GM21619 (cell line): ENCODE results near the gene ARL5C.

Experiments used
- ATAC-seq: cut with Tn5 transposase; IDR thresholded peaks from one replicate; pipeline ENCODE4 v1.9.1; 2021; ENCODE audit not compliant: unreplicated experiment

The ARL5C gene

GRCh38 chr17:39194985-39195524 is 29.1 kb upstream of the ARL5C start:
- no peak for ATAC-seq

DNA sequence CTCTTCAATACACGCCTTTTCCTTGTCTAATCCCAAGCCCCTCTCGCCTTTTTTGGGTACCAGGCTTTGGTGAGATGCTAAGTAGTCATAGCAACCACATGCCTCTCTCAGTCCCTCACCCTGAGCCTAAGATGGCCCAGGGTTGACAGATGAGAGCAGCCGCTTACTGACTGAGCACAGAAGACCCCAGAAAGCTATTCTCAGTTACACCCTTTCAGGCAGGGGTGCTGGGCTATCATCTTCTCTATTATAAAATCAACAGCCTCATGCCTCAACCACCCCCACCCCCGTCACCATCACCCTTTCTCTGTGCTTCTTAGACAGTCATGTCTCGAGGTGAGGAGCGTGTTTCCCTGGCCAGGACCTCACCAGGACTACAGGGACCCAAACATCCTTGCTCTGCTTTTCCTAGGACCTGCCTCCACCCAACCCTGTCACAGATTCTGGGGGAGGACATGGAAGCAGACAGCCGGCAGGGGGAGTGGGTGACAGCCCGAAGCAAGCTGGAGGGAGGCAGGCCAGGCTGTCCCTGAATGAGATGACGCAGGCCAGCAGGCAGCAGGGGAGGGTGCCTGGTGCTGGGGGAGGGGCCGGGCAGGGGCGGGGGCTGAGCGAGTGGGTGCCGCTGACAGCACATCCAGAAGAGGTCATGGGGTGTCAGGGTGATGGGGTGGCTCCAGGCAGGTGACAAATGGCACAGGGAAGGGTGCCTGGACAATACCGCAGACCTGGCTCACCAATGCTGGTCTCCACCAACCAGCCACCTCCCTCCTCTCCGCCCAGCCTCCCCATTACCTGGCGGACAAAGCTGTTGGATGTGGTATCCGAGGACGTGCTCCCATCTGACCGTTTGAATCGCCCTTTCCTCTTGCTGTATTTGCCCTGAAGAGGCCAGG is 28.4 kb upstream of the ARL5C start:
- ATAC-seq = no peak

DNA sequence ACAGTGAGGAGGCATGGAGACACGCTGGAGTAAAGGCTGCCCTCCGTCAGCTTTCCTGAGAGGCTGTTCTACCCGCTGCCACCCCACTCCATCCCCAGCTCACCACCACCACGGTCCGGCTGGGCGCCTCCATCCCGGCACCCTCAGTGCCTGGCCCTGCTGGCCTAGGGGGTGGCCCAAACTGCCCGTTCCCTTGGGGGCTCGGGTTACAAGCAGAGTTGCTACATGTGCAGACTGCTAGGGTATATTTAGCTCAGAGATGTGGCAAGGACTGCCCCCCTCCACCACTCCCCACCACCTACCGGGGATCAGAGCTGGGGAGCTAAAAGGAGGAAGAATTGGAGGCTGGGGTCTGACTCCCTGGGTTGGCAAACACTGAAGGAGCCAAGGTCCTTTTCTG is 27.4 kb upstream of the ARL5C start:
- ATAC-seq = no peak

GRCh38 chr17:39192901-39193300 is 26.9 kb upstream of the ARL5C start:
- no peak for ATAC-seq

GRCh38 chr17:39191750-39192510 is 26.0 kb upstream of the ARL5C start:
- ATAC-seq = no peak

DNA sequence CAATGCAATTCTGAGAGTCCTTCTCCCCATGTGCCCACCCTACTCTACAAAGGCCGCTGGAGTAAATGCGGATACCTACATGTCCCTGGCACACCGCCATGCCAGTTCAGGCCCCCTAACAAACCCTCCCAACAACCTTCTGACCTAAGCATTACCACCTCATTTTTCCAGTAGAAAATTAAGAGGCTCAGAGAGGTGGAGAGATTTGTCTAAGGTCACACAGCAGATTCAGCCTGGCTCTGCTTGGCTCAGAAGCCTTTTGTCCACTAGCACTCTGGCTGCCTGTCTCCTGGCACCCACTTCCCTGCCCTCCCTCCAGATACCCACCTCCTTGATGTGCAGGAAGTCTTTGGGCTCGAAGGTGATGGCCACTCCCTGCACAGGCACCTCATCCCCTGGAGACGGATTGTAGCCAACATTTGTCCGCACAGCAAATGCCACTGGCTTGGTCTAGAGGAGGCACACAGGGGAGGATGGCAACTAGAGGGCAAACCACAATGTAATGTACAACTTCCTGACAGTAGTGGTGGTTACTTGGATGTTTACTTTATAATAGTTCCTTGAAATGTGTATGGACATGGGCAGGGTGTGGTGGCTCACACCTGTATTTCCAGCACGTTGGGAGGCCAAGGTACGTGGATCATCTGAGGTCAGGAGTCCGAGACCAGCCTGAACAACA is 21.3 kb upstream of the ARL5C start:
- no peak for ATAC-seq

- ATAC-seq = no peak
Observed at GRCh38 chr17:39186481-39187002, 20.6 kb upstream of the ARL5C start.

DNA sequence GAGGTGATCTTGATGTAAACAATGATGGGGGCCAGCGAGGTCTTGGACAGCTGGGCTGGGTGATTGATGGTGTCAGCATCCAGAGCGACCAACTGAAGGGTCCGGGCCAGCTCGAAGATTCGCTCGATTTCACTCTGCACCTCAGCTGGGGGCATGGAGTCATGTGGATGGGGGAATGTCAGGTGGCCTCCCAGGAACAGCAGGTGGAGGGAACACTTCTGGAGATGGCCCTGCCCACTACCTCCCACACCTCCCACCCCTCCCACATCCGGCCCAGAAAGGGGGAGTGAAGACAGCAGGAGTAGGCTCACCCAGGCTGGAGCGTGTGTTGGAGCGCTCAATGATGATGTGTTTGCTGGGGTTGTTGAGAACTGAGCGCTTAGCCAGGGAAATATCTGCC is 17.8 kb upstream of the ARL5C start:
- no peak for ATAC-seq

DNA sequence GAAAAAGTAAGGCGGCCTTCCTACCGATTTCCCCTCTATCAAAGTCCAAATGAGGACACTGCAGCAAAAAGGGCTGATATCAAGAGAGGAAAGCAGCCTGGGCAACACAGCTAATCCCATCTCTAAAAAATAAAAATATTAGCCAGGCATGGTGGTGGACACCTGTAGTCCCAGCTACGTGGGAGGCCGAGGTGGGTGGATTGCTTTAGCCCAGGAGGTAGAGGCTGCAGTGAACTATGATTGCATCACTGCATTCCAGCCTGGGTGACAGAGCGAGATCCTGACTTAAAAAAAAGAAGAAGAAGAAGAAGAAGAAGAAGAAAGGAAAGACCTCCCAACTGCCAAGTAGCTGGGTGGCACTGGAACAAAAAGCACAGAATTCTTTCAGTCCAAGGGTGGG is 17.1 kb upstream of the ARL5C start:
- no peak for ATAC-seq

DNA sequence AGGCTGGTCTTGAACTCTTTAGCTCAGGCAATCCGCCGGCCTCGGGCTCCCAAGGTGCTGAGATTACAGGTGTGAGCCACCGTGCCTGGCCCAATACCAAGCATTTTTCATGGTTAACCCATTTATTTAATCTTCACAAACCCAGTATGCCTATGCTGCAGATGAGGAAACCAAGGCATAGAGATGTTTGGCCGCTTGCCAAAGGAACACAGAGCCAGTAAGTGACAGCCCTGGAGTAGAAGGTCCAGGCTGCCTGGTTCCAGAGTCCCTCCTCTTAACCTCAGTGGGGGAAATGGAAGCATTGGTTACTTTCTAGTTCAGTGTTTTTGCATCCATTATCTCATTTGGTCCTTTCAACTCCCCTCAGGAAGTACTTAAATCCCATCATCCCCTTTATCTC is 15.3 kb upstream of the ARL5C start:
- ATAC-seq = no peak

DNA sequence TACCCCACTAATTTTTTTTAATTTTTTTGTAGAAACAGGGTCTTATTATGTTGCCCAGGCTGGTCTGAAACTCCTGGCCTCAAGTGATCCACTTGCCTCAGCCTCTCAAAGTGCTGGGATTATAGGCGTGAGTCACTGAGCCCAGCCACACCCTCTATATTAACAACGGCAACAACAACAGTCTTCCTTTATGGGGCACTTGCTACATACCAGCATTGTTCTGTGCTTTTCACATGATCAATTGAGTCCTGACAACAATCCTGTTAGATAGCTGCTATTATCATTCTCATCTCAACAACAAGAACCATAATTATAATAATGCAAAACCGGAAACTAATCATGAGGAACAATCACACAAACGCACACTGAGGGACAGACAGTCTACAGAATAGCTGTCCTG is 12.6 kb upstream of the ARL5C start:
- no peak for ATAC-seq

DNA sequence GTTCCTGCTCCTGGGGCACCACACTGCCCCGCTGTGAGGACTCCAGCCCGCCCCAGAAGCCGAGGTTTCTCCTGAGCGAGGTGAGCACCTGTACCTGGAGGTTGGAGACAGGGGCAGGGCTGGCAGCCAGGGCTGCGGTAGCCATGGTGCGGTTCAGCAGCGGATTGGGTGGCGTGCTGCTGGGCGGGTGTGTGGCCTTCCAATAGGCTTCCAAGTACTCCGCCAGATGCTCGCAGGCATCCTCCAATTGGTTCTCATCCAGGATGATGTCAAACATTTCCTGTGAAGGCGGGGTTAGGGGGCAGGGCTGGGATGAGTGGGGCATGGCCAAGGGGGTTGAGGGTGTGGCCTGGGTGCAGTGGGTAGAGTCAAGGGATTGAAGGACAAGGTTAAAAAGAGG is 11.3 kb upstream of the ARL5C start:
- ATAC-seq = no peak

GRCh38 chr17:39175695-39176093 is 9.7 kb upstream of the ARL5C start:
- no peak for ATAC-seq

GRCh38 chr17:39174920-39175694 is 9.1 kb upstream of the ARL5C start:
- no peak for ATAC-seq

- no peak for ATAC-seq
Observed at GRCh38 chr17:39173526-39174274, 7.7 kb upstream of the ARL5C start.

- ATAC-seq = no peak
Observed at GRCh38 chr17:39173080-39173479, 7.1 kb upstream of the ARL5C start.

DNA sequence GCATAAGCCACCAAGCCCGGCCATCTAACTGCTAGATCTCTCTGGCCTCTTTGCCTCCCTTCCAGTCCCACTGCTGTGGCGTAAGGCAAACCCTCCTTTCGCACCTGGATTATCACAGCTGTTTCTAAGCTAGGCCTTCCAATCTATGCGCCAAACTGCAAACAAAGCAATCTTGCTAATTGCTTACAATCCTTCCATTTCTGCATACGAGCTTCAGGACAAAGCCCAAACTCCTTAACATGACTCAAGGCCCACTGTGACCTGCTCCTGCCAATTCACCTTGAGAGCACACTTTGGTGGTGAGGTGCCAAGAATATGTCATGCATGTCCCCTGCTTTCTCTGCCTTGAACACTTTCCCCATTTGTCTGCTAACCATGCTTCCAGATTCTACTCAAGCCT is 6.0 kb upstream of the ARL5C start:
- no peak for ATAC-seq

GRCh38 chr17:39170558-39170957 is 4.6 kb upstream of the ARL5C start:
- no peak for ATAC-seq

DNA sequence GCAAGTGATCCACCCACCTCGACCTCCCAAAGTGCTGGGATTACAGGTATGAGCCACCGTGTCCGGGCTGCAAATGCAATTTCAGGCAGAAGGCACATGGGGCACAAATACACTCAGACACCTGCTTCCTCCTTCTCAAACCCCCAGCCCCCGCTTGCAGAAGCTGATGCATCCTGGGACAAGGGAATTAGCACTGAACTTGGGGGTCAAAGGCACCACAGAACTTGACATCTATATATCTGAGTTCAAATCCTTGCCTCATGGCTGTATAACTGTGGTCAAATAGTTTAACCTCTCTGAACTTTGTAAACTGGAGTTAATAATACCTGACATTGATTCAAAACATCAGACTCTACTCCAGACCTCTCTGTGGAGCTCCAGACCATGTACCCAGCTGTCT is 4.1 kb upstream of the ARL5C start:
- no peak for ATAC-seq

DNA sequence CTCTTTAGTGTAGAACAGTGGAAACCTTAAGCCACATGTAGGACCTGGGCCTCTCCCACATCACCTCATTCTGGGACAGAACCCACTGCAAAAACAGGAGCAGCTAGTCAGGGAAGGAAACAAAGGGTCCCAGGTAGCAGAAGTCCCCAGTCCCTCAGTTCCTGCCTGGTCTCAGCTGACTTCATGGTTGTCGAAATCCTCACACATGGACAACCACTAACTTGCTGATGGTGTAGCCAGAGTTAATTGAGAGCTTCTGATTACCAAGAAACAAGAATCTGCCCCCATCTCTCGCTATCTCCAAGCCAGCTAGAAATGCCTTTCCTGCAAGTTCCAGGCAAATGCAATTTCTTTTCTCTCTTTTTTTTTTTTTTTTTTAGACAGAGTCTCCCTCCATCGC is 3.6 kb upstream of the ARL5C start:
- no peak for ATAC-seq
